Skin epidermis (tissue), 12 donors: Measurements from ENCODE around the gene DIAPH3.

Experiments used
- H3K27ac ChIP-seq, 21 experiments: fragments of 200-600 bp; sonication (generic) in 11 of 21; one replicate each; pipeline ENCODE4 v1.5.0; 2020; ENCODE audit warnings: mild to moderate bottlenecking in 3 of 21, inconsistent platforms in 2 of 21, moderate library complexity in 2 of 21
- H3K4me3 ChIP-seq, 7 experiments: fragments of 200-600 bp; sonication (generic) in 2 of 7; one replicate each; pipeline ENCODE4 v1.5.0; 2020; ENCODE audit warnings: inconsistent platforms in 2 of 7, mild to moderate bottlenecking in 2 of 7, moderate library complexity in 1 of 7

DIAPH3 gene

DNA sequence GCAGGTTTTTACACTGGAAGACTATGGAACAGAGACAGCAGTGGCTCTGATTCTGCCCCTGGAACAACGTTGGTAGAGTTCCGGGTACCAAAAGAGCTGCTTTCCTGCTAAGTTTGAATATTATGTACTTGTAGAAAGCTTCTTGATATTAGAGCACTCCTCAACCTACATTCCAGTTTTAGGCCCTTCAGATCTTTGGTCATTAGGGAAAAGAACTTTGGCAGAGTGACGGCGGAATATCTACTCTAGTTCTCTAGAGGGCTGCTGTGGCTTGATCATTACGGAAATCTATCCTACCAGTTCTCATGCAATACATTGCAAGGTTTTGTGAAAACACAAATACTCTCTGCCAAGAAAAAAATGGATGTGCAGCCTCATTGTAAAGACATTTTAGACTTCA, 415.7 kb downstream of the DIAPH3 start:
- Histone ChIP-seq H3K27ac (no peak overlapping the region), H3K4me3 (no peak overlapping the region)

DNA sequence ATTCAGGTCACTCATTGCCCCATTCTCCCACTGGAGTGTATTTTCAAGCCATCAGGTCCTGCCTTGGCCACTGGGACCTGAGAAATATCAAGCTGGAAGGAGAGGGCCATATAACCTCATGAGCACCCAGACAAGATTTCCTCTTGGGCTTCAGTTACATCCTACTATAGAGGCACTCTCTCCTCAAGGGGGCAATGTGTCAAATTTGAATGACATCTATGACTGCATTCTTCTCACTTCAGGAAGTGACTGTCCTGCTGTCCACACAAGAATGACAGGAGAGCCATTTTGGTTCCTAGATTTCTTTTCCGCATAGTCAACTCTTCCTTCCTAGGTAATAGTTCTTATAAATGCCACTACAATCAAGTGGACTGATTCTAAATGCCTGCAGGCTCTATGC, 416.2 kb downstream of the DIAPH3 start:
- Histone ChIP-seq H3K27ac (no peak overlapping the region), H3K4me3 (no peak overlapping the region)

GRCh38 chr13:59746291-59746962, 417.3 kb downstream of the DIAPH3 start:
- no peak overlapping the region for H3K27ac ChIP-seq

DNA sequence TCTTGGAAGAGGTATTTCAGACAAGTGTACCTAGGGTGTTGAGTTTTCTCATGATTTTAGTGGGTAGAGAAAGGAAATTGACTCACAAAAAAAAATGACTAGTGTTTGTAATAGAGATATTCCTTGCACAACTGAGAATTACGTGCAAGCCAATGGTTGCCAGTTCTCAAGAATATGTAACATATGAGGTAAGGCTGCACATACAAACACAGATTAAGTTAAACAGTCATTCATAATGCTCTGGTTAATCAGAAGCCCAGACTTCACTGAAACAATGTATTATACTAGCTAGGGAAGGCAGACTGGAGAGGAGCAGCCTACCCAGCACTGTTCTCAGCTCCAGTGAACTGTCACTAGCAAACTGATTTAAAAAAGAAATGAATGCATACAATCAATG, 418.3 kb downstream of the DIAPH3 start:
- Histone ChIP-seq H3K4me3 (no peak overlapping the region), H3K27ac (no peak overlapping the region)

More at GRCh38 chr13:59746291-59746962, 417.3 kb downstream of the DIAPH3 start:
- no peak overlapping the region for H3K4me3 ChIP-seq

DNA sequence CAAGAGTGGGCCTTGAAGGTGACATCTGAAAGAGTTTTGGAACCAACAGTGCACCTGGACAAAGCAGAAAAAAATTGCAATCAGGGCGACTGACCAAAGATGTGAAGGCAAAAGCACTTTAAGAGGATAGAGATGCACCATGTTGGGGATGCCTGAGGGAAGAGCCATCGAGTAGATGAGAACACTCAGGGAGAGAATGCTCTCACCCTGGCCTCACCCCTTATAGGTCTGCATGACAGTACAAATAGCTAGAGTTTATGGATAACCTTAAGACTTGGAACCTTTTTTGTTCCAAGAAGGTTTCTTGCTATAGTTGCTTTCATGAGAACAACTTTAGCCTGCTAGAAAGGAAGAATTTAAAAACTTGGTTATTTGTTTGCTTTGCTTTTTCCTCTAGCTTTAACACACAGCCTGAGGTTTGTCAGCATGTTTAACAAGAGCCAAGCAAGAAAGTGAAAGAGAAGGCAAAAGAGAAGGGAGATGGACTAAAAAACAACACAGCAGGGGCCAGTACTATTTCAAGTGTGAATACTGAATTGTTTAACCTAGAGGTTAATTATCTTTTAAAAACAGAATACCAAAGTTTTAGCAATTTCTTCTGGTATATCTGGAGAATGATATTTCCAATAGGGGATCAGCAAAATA, 418.9 kb downstream of the DIAPH3 start:
- Histone ChIP-seq H3K4me3 (no peak overlapping the region), H3K27ac (no peak overlapping the region)

GRCh38 chr13:59743195-59743594, 420.5 kb downstream of the DIAPH3 start:
- no peak overlapping the region for H3K27ac ChIP-seq
- no peak overlapping the region for H3K4me3 ChIP-seq

- no peak overlapping the region for H3K4me3 ChIP-seq
- H3K27ac ChIP-seq: no peak overlapping the region
These were observed 421.3 kb downstream of the DIAPH3 start for GRCh38 chr13:59742467-59742866.

DNA sequence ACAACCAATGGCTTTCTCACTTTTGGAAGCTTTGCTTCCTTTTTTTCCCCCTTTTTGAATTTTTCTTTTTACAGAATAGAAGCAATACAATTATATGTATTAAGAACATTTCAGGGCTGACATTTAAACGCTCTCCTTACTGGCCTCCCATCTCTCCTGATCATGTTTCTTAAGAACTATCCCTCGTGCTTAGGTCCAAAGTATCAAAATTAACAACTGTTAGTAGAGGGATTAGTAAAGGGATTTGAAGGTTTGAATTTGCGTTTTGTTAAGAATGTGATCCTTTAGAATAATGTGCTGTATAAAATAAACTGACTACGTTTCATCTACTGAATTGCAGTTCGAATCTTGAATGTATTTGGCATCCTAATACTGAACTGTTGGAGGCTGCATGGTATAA, 424.8 kb downstream of the DIAPH3 start:
- no peak overlapping the region for H3K27ac ChIP-seq

GRCh38 chr13:59734393-59734792, 429.3 kb downstream of the DIAPH3 start:
- Histone ChIP-seq H3K4me3 (no peak overlapping the region), H3K27ac (no peak overlapping the region)

More for the DNA sequence above, 424.8 kb downstream of the DIAPH3 start:
- no peak overlapping the region for H3K4me3 ChIP-seq

DNA sequence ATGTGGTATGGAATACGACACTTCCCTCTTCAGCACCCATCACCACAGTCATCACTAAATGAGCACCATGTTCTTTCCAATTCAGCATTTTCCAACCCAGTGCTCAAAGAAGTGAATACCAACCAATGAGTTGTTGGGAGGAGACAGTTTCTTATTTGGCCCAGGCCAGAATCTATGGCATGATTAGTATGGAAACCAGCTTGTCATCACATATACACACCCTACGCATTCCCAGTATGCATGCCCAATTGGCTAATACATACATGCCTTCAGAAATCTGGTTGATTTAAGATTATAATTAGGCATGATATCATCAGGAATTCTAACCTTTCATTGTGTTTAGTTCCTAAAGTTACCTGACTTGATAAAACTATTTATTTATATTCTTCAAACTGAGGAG, 430.0 kb downstream of the DIAPH3 start:
- Histone ChIP-seq H3K27ac (no peak overlapping the region), H3K4me3 (no peak overlapping the region)

GRCh38 chr13:59730026-59730425, 433.7 kb downstream of the DIAPH3 start:
- Histone ChIP-seq H3K27ac (no peak overlapping the region), H3K4me3 (no peak overlapping the region)

DNA sequence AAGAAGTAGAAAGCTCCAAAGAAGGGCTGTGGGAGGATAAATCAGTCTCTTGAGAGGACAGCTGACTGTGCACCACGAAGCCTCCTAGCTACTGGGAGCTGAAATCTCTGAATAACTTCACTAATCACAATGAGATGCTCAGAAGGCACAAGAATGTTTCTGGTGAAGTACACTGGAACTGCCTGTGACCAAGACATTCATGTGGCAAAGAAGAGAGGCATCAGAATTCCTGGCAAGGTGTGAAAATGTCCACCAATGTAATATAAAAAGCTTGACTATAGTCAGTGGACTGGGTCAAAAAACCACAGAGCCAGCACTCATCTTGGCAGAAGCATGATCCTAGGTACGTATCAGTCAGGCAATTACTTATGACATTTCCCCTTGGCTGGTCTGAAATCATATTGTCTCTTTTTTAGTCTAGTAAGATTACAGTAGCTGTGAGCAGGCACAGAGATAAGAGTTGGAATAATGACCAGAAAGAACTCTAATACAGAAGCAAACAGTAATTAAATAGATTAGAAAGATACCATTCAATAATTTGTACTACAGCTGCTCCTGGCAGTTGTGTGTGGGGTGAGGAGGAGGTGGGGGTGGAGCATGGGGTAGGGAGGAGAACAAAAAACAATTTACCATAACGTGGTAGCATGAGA, 434.7 kb downstream of the DIAPH3 start:
- Histone ChIP-seq H3K27ac (no peak overlapping the region), H3K4me3 (no peak overlapping the region)

- Histone ChIP-seq H3K4me3 (no peak overlapping the region), H3K27ac (no peak overlapping the region)
These were observed 441.5 kb downstream of the DIAPH3 start for GRCh38 chr13:59721926-59722910.

DNA sequence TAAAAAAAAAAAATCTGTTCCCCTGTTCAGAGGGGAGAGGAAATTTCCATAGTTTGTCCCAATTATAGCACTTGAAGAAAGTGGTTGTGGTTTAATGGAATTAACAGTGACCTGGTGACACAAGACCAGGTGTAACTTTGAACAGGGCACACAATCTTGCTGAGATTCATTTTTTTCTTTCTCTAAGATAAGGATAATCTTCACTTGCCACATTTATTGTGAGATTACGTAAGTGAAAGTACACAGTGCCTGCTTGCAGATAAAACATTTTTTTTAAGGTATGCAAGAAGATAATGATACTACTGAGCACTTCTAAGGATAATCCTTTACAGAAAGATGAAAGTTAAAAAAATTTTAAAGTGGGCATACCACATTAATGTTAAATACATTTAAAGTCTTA, 448.1 kb downstream of the DIAPH3 start:
- H3K4me3 ChIP-seq: no peak overlapping the region
- no peak overlapping the region for H3K27ac ChIP-seq

DNA sequence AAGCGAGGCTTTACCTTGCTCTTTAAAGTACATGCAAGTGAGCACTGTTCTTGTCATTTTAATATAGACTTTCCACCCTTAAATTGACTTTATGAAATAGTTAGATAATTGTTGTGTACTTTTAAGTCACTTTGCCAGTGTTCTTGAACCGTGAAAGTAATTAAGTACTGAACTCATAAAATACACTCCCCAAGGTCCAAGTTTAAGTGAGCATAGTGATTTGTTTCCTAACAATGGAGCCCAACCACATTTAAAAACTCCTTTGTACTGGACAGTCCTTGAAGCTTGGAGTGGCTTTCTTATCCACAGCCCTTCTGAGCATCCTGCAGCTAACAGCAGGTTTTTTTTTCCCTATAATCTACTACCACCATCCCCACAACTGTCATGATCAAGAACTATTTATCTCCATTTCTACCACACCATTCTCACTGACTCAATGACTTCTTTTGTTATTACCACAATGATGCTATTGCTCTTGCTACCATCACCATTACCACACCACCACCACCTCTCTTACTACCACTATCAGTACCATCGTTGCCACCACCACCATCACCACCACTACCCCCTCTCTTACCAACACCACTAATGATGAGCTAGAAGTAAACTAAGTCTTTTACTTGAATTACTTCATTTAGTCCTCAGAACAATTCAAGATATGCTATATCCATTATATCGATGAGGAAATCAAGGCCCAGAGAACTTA, 452.6 kb downstream of the DIAPH3 start:
- H3K27ac ChIP-seq: no peak overlapping the region
- no peak overlapping the region for H3K4me3 ChIP-seq

DNA sequence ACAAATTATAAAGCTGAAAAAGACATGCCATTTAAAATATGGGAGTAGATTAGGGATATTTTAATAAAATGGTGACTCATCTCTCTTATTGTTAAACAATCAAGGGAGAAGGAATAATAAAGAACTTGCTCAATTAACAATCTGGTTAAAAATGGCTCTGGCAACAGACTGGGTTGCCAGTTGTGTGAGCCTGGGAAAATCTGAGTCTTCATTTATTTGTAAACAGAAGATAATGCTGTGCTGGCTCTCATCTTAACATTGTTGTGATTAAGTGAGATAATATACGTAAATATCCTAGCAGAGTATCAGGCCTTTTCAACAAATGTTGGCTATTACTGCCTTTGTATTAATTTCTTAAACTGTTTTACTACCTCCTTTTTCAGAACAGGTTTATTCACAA, 453.3 kb downstream of the DIAPH3 start:
- no peak overlapping the region for H3K27ac ChIP-seq
- no peak overlapping the region for H3K4me3 ChIP-seq

GRCh38 chr13:59706101-59706976, 457.4 kb downstream of the DIAPH3 start:
- Histone ChIP-seq H3K4me3 (no peak overlapping the region), H3K27ac (no peak overlapping the region)

GRCh38 chr13:59702269-59702668, 461.5 kb downstream of the DIAPH3 start:
- Histone ChIP-seq H3K4me3 (no peak overlapping the region), H3K27ac (no peak overlapping the region)

GRCh38 chr13:59701261-59701660, 462.5 kb downstream of the DIAPH3 start:
- Histone ChIP-seq H3K27ac (no peak overlapping the region), H3K4me3 (no peak overlapping the region)
